M059J (cell line): ENCODE results near the gene KCNH8. TPM values are rescaled to one million over a fixed set of nuclear protein-coding genes. Genes with fewer than 3 reads are reported as not detected.
"Not testable (repeated sequence)": the region's sequence is repeated elsewhere in the genome, so short reads cannot be mapped to it uniquely, and the experiment has no call there.

Source experiments
- DNase-seq: peaks from one replicate; pipeline ENCODE4 v3.0.0-alpha.2; 2012; ENCODE audit warnings: low read depth
- total RNA-seq: library from RNA; depleted of rRNA; stranded (reverse); fragments of >200 nt; shearing (Covaris generic); gene quantifications from 2 replicates; pipeline ENCODE4 v1.2.3, GENCODE V29; 2014

KCNH8 gene
- total RNA-seq, 1 experiment from 2014 or later, result not detected

DNA sequence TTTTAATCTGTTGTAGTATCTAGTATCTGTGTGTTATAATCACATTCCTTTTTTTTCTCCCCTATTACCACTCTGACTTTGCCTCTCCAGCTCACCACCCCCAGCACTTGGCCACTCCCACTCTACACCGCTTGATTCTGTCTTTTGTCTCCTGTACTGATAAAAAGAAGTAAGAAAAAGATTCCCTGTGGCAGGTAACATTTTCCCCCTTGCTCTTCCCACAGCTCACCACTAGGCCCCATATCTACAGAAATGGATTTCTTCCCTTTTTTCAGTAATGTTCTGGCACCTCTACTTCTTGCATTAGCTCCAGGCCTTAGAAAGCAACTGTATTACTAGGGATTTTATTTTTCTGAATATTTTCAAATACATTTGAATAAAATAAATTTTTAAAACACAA, 25.6 kb downstream of the KCNH8 start:
- no peak for DNase-seq

GRCh38 chr3:19183584-19183983, 35.3 kb downstream of the KCNH8 start:
- no peak for DNase-seq

- no peak for DNase-seq
Observed at GRCh38 chr3:19190126-19190525, 41.8 kb downstream of the KCNH8 start.

DNA sequence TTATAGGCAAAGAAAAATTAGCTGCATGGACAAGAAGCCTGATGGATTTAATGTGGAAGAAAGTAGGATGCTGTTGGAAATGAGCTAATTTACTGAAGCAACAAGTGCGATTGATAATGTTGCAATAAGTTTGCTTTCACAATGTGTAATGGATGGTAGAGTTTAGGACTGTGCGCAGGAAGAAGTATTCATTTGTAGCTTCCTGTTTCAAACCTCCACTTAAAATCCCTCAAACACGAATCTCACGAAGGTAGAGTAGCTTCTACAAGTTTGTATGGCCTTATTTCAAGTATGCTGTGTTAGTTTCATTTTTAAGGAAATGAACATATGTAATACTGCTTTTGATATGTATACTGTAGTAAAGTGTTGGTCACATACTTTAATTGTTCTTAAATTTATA, 42.3 kb downstream of the KCNH8 start:
- DNase-seq, result no peak

DNA sequence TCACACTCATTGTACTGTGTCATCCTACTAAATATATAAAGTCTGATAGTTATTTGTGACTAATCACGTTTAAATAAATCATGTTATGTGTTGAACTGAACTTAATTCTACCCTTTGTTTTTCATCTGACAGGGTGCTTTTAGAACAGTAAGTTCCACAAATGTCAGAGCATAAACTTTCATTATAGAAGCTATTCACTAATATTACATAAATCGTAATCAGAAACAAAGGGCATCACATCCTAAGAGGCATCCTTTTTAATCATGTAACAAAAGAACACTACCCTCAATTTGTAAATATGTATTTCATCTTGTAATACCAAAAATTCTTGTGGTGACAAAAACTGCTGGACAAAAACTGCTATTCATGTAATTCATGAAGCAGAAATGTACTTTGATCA, 50.8 kb downstream of the KCNH8 start:
- no peak for DNase-seq

GRCh38 chr3:19202303-19202702, 54.0 kb downstream of the KCNH8 start:
- no peak for DNase-seq

GRCh38 chr3:19202754-19203153, 54.4 kb downstream of the KCNH8 start:
- DNase-seq, result no peak

DNA sequence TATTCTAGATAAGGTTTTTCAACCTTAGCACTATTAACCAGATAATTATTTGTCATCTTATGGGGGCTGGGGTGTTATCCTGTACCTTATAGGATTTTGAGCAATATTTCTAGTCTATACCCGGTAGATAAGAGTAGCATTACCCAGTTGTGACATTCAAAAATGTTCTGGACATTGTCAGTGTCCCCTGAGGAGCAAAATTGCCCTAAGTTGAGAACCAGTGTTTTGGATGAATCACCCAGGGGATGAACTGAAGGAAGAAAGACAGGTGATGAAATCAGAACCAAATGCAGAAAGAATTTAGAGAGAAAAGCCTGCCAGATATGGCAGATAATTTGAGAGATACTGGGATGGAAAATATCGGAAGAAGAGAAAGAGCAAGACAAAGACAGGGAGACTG, 58.2 kb downstream of the KCNH8 start:
- DNase-seq, result no peak

DNA sequence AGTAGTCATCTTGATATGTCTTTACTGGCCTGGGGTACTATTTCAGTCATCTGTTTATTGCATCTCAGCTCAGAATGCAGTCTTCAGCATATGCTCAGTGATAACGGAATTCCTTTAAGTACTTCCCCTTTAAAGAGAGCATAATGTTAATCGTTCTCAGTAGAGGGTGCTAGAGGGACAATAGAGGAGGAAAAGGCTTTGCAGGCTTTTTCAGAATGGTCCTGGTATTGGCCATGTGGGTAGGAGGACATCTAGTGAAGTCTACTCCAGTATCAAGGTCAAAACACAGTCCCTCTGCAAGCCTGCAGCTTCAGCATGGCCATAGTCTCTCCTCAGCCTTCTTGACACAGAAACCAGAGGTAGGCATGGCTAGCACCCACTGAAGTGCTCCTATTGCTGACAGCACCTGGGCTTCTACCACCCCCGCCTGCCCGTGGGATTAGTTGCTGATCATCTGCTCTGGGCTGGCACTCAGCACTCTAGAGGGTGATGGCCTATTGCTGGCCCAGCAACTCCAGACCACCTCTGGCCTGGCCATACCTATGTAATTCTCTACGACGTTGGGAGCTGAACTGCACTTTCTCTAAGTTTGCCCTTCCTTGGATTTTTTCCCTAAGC, 65.4 kb downstream of the KCNH8 start:
- no peak for DNase-seq

- DNase-seq, result no peak
Observed at GRCh38 chr3:19215427-19215826, 67.1 kb downstream of the KCNH8 start.

- DNase-seq, result no peak
Observed at GRCh38 chr3:19216669-19217337, 68.5 kb downstream of the KCNH8 start.

DNA sequence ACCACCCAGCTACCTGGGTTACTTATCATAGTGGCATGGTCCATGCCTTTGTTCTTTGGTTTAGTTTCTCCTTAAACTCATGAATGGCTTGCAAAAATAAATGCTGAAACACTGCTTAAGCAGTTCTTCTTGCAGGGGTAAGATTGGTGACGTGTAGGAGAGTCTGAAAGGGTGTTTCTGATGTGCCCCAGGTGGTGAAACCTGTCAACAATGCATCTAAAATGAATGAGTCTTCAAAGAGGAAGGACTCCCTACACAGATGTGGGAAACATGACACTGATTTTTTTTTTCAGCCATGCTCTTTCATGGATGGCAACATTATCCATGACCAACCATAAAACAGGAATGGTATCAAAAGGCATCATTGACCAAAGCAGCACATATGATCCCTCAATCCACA, 72.0 kb downstream of the KCNH8 start:
- DNase-seq, result no peak

DNA sequence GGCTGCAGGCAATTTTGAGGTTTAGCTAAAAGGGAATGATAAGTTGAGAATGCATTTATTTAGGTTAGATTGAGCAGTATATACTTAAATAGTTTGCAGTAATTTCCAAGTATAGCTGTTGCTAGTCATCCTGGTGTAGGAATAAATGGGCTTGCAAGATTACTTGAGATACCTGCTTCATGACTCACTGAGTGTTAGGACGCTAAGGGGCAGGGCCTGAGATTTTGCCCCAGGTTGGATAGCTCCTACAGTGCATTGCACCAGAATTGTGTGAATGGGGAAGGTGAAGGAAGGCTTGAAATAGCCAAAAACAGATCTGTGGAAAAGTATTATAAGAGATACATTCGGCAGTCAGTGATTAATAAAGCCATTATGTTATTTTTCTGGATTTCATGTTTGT, 72.8 kb downstream of the KCNH8 start:
- DNase-seq, result no peak

DNA sequence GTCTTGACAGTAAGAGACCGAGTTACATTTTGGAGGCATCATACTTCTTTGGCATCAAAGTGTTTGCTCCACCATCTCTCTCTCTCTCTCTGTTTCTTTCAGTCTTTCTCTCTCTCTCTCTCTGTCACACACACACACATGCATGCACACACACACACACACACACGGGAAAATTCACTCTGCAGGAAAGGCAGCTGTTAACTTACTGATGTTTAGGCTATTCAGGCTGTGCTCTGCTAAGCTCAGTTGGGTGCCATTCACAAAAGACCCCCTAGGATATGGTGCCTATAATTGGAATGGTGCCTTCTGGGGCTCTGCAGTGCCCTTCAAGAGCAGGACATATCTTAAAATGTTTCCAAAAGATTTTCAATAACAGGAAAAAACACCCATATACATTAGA, 78.2 kb downstream of the KCNH8 start:
- DNase-seq, result no peak

DNA sequence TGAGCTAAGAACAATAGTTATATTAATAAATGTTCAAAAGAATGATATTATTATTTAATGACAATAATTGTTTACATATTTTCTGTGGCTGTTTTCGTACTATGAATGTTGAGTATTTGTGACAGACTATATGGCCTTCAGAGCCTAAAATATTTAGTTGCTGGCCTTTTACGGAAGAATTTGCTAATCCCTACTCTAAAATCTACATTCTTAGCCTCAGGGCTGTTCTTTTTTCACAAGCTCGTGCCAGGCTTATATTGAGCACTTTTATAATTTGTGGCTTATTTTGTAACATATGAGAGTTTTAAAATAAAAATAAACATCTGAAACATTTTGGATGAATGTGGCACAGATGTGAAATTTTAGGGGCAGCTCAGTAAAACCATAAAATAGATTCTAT, 79.9 kb downstream of the KCNH8 start:
- DNase-seq, result no peak

DNA sequence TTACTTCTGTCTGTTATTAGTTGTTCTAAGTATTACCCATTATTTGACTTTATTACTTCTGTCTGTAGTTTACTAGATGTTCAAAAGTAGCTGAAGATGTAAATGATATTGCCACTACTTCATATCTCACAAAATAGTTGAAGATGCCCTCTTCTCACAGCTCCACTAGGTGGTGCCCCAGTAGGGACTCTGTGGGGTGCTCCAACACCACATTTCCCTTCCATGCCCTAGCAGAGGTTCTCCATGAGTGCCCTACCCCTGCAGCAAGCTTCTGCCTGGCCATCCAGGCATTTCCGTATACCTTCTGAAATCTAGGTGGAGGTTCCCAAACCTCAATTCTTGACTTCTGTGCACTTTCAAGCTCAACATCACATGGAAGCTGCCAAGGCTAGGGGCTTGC, 80.8 kb downstream of the KCNH8 start:
- no peak for DNase-seq

DNA sequence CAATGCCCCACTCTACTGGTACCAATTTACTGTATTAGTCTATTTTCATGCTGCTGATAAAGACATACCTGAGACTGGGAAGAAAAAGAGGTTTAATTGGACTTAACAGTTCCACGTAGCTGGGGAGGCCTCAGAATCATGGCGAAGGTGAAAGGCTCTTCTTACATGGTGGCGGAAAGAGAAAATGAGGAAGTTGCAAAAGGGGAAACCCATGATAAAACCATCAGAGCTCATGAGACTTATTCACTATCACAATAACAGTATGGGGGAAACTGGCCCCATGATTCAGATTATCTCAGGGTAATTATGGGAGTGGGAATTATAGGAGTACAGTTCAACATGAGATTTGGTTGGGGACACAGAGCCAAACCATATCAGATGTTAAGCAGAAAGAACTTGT, 81.6 kb downstream of the KCNH8 start:
- DNase-seq, result not testable (repeated sequence)

DNA sequence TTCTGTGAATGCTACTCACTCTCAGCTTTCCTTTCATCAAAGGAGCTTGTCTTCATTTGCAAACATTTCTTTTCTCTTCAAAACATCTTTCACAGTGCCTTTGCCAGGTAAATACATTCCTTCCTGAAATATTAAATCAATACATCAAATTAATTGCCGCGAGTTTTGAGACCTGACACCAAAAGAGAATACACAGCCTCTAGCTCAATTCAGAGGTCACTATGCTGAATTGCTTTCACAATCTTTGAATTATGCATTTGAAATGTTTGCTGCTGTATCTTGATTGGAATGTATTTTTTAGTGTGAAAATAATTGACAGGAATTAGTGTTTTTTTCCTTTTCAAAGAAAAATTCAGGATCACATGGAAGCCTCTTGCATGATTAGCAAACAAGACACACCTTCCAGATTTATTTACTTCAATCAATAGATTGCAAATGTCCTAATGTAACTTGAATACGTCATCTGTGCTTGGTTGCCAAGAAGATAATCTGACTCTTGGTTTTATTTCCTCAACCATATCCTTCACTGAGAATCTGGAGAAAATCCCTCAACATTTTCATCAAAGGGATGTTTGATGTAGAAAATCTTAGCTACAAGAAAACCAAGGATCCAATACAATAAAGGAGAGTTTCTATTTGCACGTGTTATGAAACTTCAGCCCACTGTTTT, 83.6 kb downstream of the KCNH8 start:
- no peak for DNase-seq

- DNase-seq, result no peak
Observed at GRCh38 chr3:19232566-19232965, 84.3 kb downstream of the KCNH8 start.

DNA sequence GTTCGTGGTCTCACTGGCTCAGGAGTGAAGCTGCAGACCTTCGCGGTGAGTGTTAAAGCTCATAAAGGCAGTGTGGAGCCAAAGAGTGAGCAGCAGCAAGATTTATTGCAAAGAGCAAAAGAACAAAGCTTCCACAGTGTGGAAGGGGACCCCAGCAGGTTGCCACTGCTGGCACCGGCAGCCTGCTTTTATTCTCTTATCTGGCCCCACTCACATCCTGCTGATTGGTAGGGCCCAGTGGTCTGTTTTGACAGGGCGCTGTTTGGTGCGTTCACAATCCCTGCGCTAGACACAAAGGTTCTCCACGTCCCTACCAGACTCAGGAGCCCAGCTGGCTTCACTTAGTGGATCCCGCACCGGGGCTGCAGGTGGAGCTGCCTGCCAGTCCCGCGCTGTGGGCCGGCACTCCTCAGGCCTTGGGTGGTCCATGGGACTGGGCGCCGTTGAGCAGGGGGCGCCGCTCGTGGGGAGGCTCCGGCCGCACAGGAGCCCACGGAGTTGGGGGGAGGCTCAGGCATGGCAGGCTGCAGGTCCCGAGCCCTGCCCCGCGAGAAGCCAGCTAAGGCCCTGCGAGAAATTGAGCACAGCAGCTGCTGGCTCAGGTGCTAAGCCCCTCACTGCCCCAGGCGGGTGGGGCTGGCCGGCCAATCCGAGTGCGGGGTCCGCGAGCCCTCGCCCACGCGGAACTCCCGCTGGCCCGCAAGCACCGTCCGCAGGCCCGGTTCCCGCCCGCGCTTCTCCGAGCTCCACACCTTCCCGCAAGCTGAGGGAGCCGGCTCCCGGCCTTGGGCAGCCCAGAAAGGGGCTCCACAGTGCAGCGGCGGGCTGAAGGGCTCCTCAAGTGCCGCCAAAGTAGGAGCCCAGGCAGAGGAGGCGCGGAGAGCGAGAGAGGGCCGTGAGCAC, 85.8 kb downstream of the KCNH8 start:
- DNase-seq, result not testable (repeated sequence)

GRCh38 chr3:19248143-19248542, 99.8 kb downstream of the KCNH8 start:
- DNase-seq, result no peak

DNA sequence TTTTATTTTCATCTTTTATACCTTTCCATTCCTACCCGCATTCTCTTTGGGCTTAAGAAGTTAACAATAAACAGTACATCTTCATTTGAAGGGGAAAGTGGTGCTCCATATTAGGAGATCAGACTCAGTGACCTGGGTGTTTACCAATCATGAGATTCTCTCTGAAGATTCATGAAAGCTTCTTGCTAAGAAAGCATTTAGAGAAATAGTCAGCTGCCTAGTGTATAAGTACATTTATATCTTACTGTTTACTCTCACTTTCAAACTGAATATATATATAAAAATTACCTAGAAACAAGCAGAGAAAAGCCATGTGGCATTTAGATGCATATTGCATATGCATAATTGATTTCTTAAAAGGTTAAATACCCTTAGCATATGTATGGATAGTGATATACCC, 100.5 kb downstream of the KCNH8 start:
- DNase-seq, result no peak
